Ovary (tissue), 3 donors: Measurements from ENCODE around the gene HUWE1.

Experiments used
- CTCF ChIP-seq, 3 donors: fragments of 450-650 bp in 2 of 3; fragments of 200-600 bp in 1 of 3; IDR thresholded peaks; one replicate each; pipeline versions ENCODE4 v1.5.1 to v1.8.0; 2016 to 2022; ENCODE audit warnings: antibody characterized with exemption in 3 of 3, mild to moderate bottlenecking in 1 of 3
- POLR2A ChIP-seq: fragments of 450-650 bp; IDR thresholded peaks from one replicate; pipeline ENCODE4 v1.6.1; 2017; ENCODE audit warnings: antibody characterized with exemption, mild to moderate bottlenecking, moderate library complexity
- donor health status: DM: no; HTN: no; CAD: no.

- TF ChIP-seq CTCF (IDR thresholded peaks at IDR 0.05), result no peak
- no peak for TF ChIP-seq POLR2A
Observed at GRCh38 chrX:53723381-53723780, 36.9 kb upstream of the HUWE1 start.
